ENCODE data around the gene PHACTR4.

- TF ChIP-seq CTCF (conservative IDR thresholded peaks at IDR 0.05 in 1 of 2, IDR thresholded peaks at IDR 0.05 in 1 of 2; ENCODE audit: extremely low read depth in 1 of 2, insufficient read depth in 1 of 2, low read depth in 1 of 2, low read length in 2 of 2) = no peak
- TF ChIP-seq EZH2 (IDR thresholded peaks at IDR 0.05; ENCODE audit: borderline replicate concordance, low read length) = no peak
These were observed 130.0 kb downstream of the PHACTR4 start for GRCh38 chr1:28499553-28499952.

Data from mammary epithelial cell (primary cell).